Esophagus muscularis mucosa (tissue), 3 donors: ENCODE measurements around the gene IQCC.

Source experiments
- POLR2A ChIP-seq: fragments of 450-650 bp; IDR thresholded peaks from one replicate; pipeline ENCODE4 v1.6.1; 2017; ENCODE audit warnings: antibody characterized with exemption, moderate library complexity, mild to moderate bottlenecking, low read depth
- POLR2AphosphoS5 ChIP-seq, 2 donors: sonication (generic); formaldehyde crosslinking; IDR thresholded peaks; one replicate each; pipeline ENCODE4 v1.6.1; 2017; ENCODE audit warnings: antibody characterized with exemption in 2 of 2
- TF ChIP-seq, protein P1 (sequence below), 3 experiments: fragments of 200-600 bp in 2 of 3; fragments of 450-650 bp in 1 of 3; sonication (generic) in 2 of 3; IDR thresholded peaks; one replicate each; pipeline ENCODE4 v1.5.1; 2017 to 2019; ENCODE audit warnings: antibody characterized with exemption in 3 of 3, mild to moderate bottlenecking in 2 of 3, moderate library complexity in 1 of 3

DNA sequence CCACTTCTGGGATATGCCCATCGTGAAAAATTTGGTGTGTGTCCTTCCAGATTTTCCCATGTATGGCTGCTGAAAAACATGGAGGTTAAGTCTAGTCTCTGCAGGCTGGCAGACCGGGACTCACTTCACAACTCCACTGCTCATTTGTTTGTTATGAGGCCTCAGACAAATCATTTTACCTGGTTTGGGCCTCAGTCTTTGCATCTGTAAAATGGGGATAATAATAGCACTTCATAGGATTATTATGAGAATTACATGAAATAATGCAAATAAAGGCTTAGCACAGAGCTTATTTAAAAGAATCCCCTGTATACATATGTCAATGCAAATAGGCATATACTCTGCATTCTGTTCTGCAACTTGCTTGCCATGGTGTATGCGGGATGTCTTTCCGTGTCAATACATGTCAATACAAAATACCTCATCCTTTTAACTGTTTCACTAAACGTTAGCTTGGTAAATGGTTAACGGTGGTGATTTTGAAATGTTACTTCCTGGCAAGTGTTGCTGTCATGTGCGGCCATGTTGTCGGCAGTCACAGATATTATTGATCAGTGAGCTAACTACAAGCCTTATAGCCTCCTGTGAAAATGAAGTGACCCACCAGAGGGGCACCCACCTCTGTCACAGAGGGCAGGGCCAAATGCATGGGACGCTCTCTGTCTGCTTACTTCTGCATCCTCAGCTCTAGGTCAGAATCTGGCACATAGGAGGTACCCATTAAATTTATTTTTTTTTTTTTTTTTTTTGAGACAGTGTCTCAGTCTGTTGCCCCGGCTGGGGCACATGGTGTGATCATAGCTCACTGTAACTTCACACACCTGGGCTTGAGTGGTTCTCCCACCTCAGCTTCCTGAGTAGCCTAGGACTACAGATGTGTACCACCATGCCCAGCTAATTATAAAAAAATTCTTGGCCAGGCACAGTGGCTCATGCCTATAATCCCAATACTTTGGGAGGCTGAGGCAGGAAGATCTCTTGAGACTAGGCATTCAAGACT is 49.9 kb downstream of the IQCC start:
- TF ChIP-seq, protein P1, sequence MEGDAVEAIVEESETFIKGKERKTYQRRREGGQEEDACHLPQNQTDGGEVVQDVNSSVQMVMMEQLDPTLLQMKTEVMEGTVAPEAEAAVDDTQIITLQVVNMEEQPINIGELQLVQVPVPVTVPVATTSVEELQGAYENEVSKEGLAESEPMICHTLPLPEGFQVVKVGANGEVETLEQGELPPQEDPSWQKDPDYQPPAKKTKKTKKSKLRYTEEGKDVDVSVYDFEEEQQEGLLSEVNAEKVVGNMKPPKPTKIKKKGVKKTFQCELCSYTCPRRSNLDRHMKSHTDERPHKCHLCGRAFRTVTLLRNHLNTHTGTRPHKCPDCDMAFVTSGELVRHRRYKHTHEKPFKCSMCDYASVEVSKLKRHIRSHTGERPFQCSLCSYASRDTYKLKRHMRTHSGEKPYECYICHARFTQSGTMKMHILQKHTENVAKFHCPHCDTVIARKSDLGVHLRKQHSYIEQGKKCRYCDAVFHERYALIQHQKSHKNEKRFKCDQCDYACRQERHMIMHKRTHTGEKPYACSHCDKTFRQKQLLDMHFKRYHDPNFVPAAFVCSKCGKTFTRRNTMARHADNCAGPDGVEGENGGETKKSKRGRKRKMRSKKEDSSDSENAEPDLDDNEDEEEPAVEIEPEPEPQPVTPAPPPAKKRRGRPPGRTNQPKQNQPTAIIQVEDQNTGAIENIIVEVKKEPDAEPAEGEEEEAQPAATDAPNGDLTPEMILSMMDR (IDR thresholded peaks at IDR 0.05), result no peak
- TF ChIP-seq POLR2A, result no peak
- no peak for TF ChIP-seq POLR2AphosphoS5 (IDR thresholded peaks at IDR 0.05)
